Measurements from ENCODE around the gene UNCX.
"Not testable (repeated sequence)": the region's sequence is repeated elsewhere in the genome, so short reads cannot be mapped to it uniquely, and the experiment has no call there.

The UNCX gene

GRCh38 chr7:1232623-1233332 lies at the start of gene UNCX:
Gene UNCX, plus strand, starts transcription at chr7:1232872. Its CDS starts 146 bp downstream, at chr7:1233018.
- in situ Hi-C loops (cut with MboI; ENCODE audit: low sequenced_read_pairs): no loop called here

- in situ Hi-C loops (cut with MboI; ENCODE audit: low sequenced_read_pairs): no loop called here
Measured at GRCh38 chr7:1187127-1187526, 45.5 kb upstream of the UNCX start.

- in situ Hi-C loops (cut with MboI; ENCODE audit: low sequenced_read_pairs): no loop called here
Measured at GRCh38 chr7:1188720-1189294, 43.9 kb upstream of the UNCX start.

GRCh38 chr7:1189986-1190772 lies 42.5 kb upstream of the UNCX start:
- in situ Hi-C loops (cut with MboI; ENCODE audit: low sequenced_read_pairs): no loop called here

- in situ Hi-C loops (cut with MboI; ENCODE audit: low sequenced_read_pairs): no loop called here
Measured at GRCh38 chr7:1192171-1192676, 40.4 kb upstream of the UNCX start.

GRCh38 chr7:1193593-1194424 lies 38.9 kb upstream of the UNCX start:
- in situ Hi-C loops (cut with MboI; ENCODE audit: low sequenced_read_pairs): no loop called here

GRCh38 chr7:1196441-1196840 lies 36.2 kb upstream of the UNCX start:
- in situ Hi-C loops (cut with MboI; ENCODE audit: low sequenced_read_pairs): not testable (repeated sequence)

GRCh38 chr7:1196950-1197349 lies 35.7 kb upstream of the UNCX start:
- in situ Hi-C loops (cut with MboI; ENCODE audit: low sequenced_read_pairs): no loop called here

- in situ Hi-C loops (cut with MboI; ENCODE audit: low sequenced_read_pairs): no loop called here
Measured at GRCh38 chr7:1197997-1198625, 34.6 kb upstream of the UNCX start.

- in situ Hi-C loops (cut with MboI; ENCODE audit: low sequenced_read_pairs): no loop called here
Measured at GRCh38 chr7:1200045-1200444, 32.6 kb upstream of the UNCX start.

- in situ Hi-C loops (cut with MboI; ENCODE audit: low sequenced_read_pairs): no loop called here
Measured at GRCh38 chr7:1201916-1202315, 30.8 kb upstream of the UNCX start.

- in situ Hi-C loops (cut with MboI; ENCODE audit: low sequenced_read_pairs): not testable (repeated sequence)
Measured at GRCh38 chr7:1202914-1203313, 29.8 kb upstream of the UNCX start.

- in situ Hi-C loops (cut with MboI; ENCODE audit: low sequenced_read_pairs): no loop called here
Measured at GRCh38 chr7:1204460-1205140, 28.1 kb upstream of the UNCX start.

GRCh38 chr7:1205742-1206141 lies 26.9 kb upstream of the UNCX start:
- in situ Hi-C loops (cut with MboI; ENCODE audit: low sequenced_read_pairs): not testable (repeated sequence)

- in situ Hi-C loops (cut with MboI; ENCODE audit: low sequenced_read_pairs): no loop called here
Measured at GRCh38 chr7:1209097-1209496, 23.6 kb upstream of the UNCX start.

- in situ Hi-C loops (cut with MboI; ENCODE audit: low sequenced_read_pairs): no loop called here
Measured at GRCh38 chr7:1210321-1210978, 22.2 kb upstream of the UNCX start.

GRCh38 chr7:1210979-1211608 lies 21.6 kb upstream of the UNCX start:
- in situ Hi-C loops (cut with MboI; ENCODE audit: low sequenced_read_pairs): no loop called here

GRCh38 chr7:1211611-1212010 lies 21.1 kb upstream of the UNCX start:
- in situ Hi-C loops (cut with MboI; ENCODE audit: low sequenced_read_pairs): no loop called here

- in situ Hi-C loops (cut with MboI; ENCODE audit: low sequenced_read_pairs): not testable (repeated sequence)
Measured at GRCh38 chr7:1212025-1212424, 20.6 kb upstream of the UNCX start.
